ENCODE results near the gene SGMS1. TPM values are rescaled to one million over a fixed set of nuclear protein-coding genes. Genes with fewer than 3 reads are reported as not detected.

SGMS1 gene
- total and polyA plus RNA-seq, 2 donors (not counting 3 experiments of a cell fraction or from before 2014, with no cell fraction given) = 9.7 to 23.7 TPM

DNA sequence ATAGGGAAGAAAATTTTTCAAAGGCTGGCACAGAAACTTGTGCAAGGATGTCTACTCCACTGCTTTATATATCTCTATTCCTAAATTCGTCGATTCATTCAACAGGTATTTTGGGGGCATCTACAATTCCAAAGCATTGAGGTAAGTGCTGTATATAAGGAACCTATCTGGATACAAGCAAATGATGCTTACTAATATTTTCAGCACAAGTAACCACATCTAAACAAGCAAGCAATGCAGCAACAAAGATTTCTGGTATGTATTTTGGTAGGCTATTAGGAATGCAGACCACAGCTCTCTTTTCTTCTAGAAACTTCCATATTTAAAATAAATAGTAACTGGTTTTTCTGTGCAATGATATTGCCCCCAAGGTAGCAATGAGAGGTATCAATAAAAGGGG lies 183.9 kb downstream of the SGMS1 start:
- H3K27me3 ChIP-seq (ENCODE audit: control insufficient read depth in 2 of 2, insufficient read depth in 2 of 2, low read length in 2 of 2) = no peaks in the 10 kb centered on the region
- no peak overlapping the region for H3K27ac ChIP-seq (ENCODE audit: insufficient read depth, low read depth, low read length)
- ChIA-PET CTCF (no interaction called here), POLR2A (no interaction called here)
- intact Hi-C loops (cut with micrococcal nuclease) (no loop called here), dilution Hi-C loops (cut with MboI; ENCODE audit: extremely low pct_ligation_motif_present, low sequenced_read_pairs) (no loop called here)
- no peak for FAIRE-seq
- no peaks in the 10 kb centered on the region for H3K9me3 ChIP-seq (replicated peaks; ENCODE audit: control insufficient read depth, insufficient read depth, low read length)
- H3K4me3 ChIP-seq (replicated peaks in 1 of 3; ENCODE audit: insufficient read depth in 1 of 3, low read depth in 1 of 3, low read length in 3 of 3) = no peak overlapping the region
- no peaks in the 10 kb centered on the region for H3K36me3 ChIP-seq (ENCODE audit: control insufficient read depth in 2 of 2, extremely low read depth in 1 of 2, insufficient read depth in 2 of 2, low read length in 2 of 2)
- no peaks in the 10 kb centered on the region for H3K79me2 ChIP-seq (ENCODE audit: control insufficient read depth, insufficient read depth, low read length)
- TF ChIP-seq GATA2 (IDR thresholded peaks at IDR 0.05; ENCODE audit: insufficient read depth, insufficient read length, low read depth, low read length) = no peak
- no peak overlapping the region for H3K4me2 ChIP-seq (ENCODE audit: insufficient read depth, low read length)
- no peaks in the 10 kb centered on the region for H4K20me1 ChIP-seq (replicated peaks; ENCODE audit: control insufficient read depth, extremely low read depth, insufficient read depth, low read length)
- H3K9ac ChIP-seq (replicated peaks; ENCODE audit: extremely low read depth, insufficient read depth, low read length) = no peak overlapping the region
- H3K4me1 ChIP-seq (ENCODE audit: control insufficient read depth, extremely low read depth, insufficient read depth, low read length) = no peaks in the 10 kb centered on the region
- BruUV-seq (replicated peaks) = no TSS peak
- no peak overlapping the region for H2AFZ ChIP-seq (ENCODE audit: low read depth, low read length)
- H3K9me1 ChIP-seq (replicated peaks; ENCODE audit: control insufficient read depth, extremely low read depth, insufficient read depth, low read length) = no peaks in the 10 kb centered on the region
- no peak for DNase-seq (ENCODE audit: low read depth, low spot score)

- Histone ChIP-seq H3K4me2 (ENCODE audit: insufficient read depth, low read length) (no peak overlapping the region), H3K27me3 (ENCODE audit: control insufficient read depth in 2 of 2, insufficient read depth in 2 of 2, low read length in 2 of 2) (no peaks in the 10 kb centered on the region), H3K79me2 (ENCODE audit: control insufficient read depth, insufficient read depth, low read length) (no peaks in the 10 kb centered on the region), H3K9me3 (replicated peaks; ENCODE audit: control insufficient read depth, insufficient read depth, low read length) (no peaks in the 10 kb centered on the region), H3K36me3 (ENCODE audit: control insufficient read depth in 2 of 2, extremely low read depth in 1 of 2, insufficient read depth in 2 of 2, low read length in 2 of 2) (no peaks in the 10 kb centered on the region), H3K4me3 (replicated peaks in 1 of 3; ENCODE audit: insufficient read depth in 1 of 3, low read depth in 1 of 3, low read length in 3 of 3) (no peak overlapping the region), H3K9ac (replicated peaks; ENCODE audit: extremely low read depth, insufficient read depth, low read length) (no peak overlapping the region), H4K20me1 (replicated peaks; ENCODE audit: control insufficient read depth, extremely low read depth, insufficient read depth, low read length) (no peaks in the 10 kb centered on the region), H3K9me1 (replicated peaks; ENCODE audit: control insufficient read depth, extremely low read depth, insufficient read depth, low read length) (no peaks in the 10 kb centered on the region), H2AFZ (ENCODE audit: low read depth, low read length) (no peak overlapping the region), H3K27ac (ENCODE audit: insufficient read depth, low read depth, low read length) (no peak overlapping the region), H3K4me1 (ENCODE audit: control insufficient read depth, extremely low read depth, insufficient read depth, low read length) (no peaks in the 10 kb centered on the region)
- BruUV-seq (replicated peaks) = no TSS peak
- FAIRE-seq = no peak
- dilution Hi-C loops (cut with MboI; ENCODE audit: extremely low pct_ligation_motif_present, low sequenced_read_pairs) (no loop called here), intact Hi-C loops (cut with micrococcal nuclease) (no loop called here)
- CTCF ChIA-PET = no interaction called here
- no peak for TF ChIP-seq POLR2AphosphoS5 (IDR thresholded peaks at IDR 0.05; ENCODE audit: insufficient read depth, low read depth, low read length)
- TF ChIP-seq GATA2 (IDR thresholded peaks at IDR 0.05; ENCODE audit: insufficient read depth, insufficient read length, low read depth, low read length) = no peak
- no peak for TF ChIP-seq MYC (IDR thresholded peaks at IDR 0.05; ENCODE audit: low read depth, low read length)
- DNase-seq (ENCODE audit: low read depth, low spot score) = no peak
- POLR2A ChIA-PET = no interaction called here
Observed at GRCh38 chr10:50439187-50439586, 184.6 kb downstream of the SGMS1 start.

All from endothelial cell of umbilical vein (primary cell).